ENCODE results near the gene CDC123.
A peak's percentile ranks its signal among the peaks of the same experiment; 100 is the strongest.
"Not testable (repeated sequence)": the region's sequence is repeated elsewhere in the genome, so short reads cannot be mapped to it uniquely, and the experiment has no call there.

CDC123 gene

DNA sequence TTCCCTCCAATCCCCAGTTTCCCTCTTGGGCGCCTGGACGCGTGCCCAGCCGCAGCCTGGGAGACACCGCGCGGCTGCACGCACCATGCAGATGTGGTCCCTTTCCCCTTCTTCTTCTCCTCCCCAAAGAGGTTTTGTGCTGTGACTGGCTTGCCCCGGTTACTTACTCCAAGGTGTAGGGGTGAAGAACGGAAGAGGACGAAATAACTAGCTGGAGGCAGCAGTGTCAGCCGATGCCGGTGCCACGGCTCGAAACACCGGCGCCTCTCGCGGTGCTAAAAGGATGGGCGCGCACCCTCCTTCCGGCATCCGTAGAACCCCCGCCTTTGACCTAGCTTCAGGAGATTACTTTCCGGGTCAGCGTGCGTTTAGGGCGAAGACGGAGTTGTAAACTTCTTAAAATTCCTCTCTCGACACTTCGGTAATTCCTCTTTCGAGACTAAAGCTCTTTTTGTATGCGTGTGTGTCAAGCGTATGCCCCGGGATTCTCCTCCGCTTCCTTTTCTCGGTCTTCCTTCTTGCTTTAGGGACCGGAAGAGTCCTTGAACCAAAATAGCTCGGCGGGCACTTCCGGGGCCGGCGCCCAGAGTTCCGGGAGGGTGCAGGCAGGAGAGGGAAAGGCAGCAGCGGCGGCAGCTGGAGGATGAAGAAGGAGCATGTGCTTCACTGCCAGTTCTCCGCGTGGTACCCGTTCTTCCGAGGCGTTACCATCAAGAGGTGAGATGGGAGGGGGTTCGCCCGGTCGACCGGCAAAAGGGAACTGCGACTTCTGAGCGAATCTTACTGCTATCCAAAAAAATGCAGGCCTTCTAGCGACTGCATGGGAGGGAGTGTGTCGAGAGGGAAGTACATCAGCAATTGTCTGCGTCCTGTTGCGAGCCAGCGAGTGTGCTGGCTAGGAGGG, at the start of gene CDC123, which contains the start of gene NUDT5:
Gene CDC123, plus strand, starts transcription at position 586 of the 904 bp plus-strand sequence. Its CDS starts 58 bp downstream, at position 644.
Gene NUDT5, minus strand, starts transcription at position 289 of the 904 bp plus-strand sequence. CDS start 9,600 bp downstream, outside the sequence.
- DNase-seq (ENCODE audit: low read depth): peak; percentile 70

DNA sequence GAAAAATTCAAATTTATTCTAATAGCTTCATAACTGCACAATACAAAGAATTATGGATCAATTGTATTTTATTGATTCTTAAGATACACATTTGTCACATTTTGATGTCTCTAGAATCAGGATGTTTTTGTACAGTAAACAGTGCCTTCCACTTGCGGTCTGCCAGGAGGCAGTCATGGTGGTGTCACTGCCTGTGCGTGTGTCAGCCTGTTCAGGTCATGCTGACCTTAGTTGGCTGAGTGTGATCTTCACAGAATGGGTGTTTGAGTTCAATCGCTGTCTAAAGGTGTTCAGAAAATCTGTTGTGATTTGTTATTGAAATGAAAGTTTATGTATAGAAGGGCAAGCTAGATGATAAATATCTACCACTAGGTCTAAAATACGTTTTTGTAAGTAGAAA, 45.8 kb upstream of the CDC123 start:
- DNase-seq (ENCODE audit: low read depth): no peak

DNA sequence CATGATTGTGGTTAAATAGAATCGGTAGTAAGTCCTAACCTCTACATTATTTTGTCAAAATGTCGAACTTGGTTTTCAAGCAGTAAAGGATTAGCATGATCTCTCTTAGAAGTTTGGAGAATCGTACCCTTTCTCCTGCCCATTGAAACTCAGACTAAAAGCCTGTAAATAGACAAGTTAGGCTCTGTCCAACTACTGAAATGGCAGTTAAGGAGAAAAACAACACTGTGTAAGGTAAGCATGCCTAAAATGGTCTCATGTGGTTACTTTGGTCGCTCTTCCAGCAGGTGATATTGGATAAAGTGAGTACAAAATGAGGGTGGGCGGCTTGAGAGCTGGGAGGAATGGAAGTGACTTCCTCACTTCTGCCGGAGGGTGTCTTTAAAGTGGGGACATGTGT, 41.5 kb upstream of the CDC123 start:
- DNase-seq (ENCODE audit: low read depth): no peak

DNA sequence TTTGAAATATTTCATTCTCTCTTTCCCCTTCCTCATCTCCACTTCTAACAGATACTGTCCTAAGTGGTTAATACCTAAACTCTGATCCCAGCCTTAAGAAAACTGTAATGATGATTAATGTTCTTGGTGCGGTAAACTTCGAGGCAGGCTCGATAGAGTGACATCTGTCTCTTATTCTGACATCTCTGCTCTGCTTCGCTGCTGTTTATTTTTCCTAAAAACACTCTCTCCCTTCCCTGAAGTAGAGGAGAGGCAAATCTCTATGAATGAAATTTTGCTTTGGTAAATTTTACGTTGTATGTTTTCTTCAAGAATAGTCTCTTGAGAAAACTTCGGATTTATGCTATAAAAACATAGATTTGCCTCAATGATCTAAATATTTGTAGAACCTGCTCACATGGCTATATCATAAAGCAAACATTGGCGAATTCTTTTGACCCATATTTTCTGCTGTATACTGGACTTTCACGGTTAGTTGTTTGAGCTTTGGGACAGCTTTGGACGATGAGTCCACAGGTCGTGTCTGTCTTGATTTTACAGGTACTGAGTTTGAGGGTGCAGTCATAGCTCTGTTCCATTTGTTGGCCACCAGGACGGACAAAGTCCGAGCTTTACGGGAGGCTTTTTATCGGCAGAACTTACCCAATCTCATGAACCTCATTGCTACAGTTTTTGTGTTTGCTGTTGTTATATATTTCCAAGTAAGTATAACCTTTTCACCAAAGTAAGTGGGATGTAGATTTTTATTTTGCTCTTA, 39.4 kb upstream of the CDC123 start:
- no peak for DNase-seq (ENCODE audit: low read depth)

GRCh38 chr10:12158111-12158510, 37.9 kb upstream of the CDC123 start:
- no peak for DNase-seq (ENCODE audit: low read depth)

- no peak for DNase-seq (ENCODE audit: low read depth)
Measured at GRCh38 chr10:12160664-12161063, 35.3 kb upstream of the CDC123 start.

DNA sequence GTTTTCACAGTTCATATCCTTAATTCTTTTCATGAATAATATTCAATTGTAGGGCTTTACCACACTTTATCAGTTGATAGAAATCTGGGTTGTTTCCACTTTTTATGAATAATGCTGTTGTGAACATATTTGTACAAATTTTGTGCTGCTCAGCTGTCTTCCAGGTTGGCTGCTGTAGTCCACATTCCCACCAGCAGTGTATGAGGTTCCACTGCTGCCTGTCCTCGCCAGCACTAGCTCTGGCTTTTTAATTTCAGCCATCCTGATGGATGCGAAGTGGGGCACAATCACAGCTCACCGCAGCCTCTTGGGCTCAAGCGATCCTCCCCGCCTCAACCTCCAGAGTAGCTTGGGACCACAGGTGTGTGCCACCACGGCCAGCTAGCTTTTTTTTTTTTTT, 33.1 kb upstream of the CDC123 start:
- DNase-seq (ENCODE audit: low read depth): no peak

GRCh38 chr10:12164085-12164484, 31.9 kb upstream of the CDC123 start:
- DNase-seq (ENCODE audit: low read depth): no peak

DNA sequence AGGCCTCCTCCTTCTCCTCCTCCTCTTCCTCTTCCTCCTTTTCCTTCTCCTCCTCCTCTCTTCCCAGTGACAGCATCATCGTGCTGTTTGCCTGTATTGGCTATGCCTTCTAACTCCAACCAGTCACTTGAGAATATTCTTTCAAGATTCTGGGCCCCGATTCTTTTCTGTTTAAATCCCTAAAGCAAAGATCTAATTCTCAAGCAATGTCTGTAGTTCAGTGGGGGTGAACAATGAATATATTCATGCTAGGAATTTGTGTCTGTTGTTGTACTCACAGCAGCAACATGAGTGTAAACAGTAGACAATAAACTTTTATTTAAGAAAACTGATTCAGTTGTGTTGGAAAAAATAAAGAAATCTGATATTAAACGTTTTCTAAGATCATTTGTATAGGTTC, 31.0 kb upstream of the CDC123 start:
- no peak for DNase-seq (ENCODE audit: low read depth)

DNA sequence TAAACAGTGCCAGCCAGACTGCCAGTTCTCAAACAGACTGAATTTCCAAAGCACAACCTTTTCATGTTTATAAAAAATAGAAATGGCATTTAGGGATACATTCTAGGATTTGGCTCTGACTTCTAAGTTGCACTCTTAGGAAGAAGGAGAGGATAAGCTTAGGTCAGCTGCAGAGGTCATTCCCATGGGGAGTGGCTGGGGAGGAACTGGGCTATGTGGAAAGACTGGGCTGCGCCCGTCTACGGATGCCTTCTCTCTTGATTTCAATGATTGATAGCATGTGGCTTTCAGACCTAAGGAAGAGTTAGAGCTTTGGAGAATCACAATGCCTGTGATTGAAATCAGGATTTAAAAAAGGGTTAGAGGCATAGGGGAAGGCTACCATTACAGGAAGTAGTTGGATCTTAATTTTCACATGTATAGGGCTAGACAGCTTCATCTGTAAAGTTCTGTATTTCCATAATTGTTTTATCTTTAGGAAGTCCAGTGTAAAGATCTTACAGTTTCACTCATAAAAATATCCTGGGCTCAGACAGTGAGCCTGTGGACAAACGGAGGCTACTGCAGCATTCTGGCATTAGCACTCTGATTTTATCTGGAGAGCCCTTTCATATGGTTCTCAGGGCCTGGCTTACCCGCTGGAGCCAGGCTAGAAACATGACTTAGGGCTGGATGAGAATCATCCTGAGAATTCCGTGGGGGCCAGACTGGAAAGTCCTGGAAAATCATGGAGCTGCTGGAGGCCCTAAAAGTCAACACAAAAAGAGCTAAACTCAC, 29.8 kb upstream of the CDC123 start:
- DNase-seq (ENCODE audit: low read depth): no peak

DNA sequence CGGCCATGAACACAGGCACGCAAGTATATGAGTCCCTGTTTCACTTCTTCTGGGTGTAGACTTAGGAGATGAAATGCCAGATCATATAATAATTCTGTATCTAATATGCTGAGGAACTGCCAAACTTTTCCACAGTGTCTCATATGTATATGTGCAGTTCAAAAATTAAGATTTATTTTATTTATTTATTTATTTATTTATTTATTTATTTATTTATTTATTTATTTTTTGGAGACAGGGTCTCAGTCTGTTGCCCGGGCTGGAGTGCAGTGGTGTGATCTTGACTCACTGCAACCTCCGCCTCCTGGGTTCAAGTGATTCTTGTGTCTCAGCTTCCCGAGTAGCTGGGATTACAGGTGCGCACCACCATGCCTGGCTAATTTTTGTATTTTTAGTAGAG, 24.5 kb upstream of the CDC123 start:
- DNase-seq (ENCODE audit: low read depth): not testable (repeated sequence)

DNA sequence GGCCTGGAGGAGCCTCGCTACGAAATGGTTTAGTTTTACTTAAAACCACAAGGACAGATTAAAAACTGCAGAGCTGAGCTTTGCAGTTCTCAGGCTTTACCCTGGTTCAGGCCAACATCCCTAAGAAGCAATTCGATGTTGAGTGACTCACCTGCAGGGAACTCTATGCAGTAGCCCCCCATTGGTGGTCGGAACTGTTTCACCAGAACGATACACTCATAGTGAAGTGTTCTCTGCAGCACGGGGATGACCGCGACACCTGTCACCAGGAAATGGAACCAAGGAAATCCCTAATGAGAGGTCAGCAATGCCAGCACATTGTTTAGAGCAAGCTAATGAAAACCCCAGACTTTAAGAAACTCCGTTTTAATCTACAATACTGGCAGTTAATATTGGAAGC, 18.3 kb upstream of the CDC123 start:
- DNase-seq (ENCODE audit: low read depth): no peak

- no peak for DNase-seq (ENCODE audit: low read depth)
Measured at GRCh38 chr10:12179606-12180170, 16.3 kb upstream of the CDC123 start.

- DNase-seq (ENCODE audit: low read depth): no peak
Measured at GRCh38 chr10:12180221-12180974, 15.6 kb upstream of the CDC123 start.

GRCh38 chr10:12181065-12181775, 14.8 kb upstream of the CDC123 start:
- peak; percentile 21 for DNase-seq (ENCODE audit: low read depth)

DNA sequence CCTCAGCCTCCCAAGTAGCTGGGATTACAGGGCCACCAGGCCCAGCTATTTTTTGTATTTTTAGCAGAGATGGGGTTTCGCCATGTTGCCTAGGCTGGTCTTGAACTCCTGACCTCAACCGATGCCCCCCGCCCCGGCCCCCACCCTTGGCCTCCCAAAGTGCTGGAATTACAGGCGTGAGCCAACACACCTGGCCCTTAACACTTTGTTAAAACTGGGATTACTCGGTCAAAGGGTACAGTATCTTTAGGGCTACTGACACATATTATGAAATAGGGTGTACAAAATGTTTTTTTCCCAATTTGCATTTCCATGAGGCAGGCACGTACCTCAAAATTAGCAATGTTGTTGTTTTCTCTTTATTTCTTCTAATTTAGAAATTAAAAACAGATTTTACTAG, 11.8 kb upstream of the CDC123 start:
- DNase-seq (ENCODE audit: low read depth): no peak

DNA sequence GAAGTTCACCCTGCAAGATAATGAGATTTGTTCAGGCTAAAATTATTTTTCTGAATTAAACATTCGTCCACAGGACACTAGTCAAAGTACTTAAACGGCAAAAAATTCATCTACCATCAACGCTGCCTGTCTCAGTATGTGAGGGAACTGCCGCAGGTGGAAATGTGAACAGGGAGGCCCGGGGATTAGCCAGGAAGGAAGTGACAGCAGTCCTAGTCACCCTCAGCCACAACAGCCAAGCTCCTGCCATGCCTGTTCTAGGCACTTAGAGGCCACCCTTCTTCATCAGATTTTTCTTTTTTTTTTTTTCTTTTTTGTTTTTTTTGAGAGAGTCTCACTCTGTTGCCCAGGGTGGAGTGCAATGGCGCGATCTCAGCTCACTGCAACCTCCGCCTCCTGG, 9.7 kb upstream of the CDC123 start:
- no peak for DNase-seq (ENCODE audit: low read depth)

- no peak for DNase-seq (ENCODE audit: low read depth)
Measured at GRCh38 chr10:12187321-12187905, 8.6 kb upstream of the CDC123 start.

- no peak for DNase-seq (ENCODE audit: low read depth)
Measured at GRCh38 chr10:12188656-12189055, 7.3 kb upstream of the CDC123 start.

GRCh38 chr10:12189426-12189825, 6.6 kb upstream of the CDC123 start:
- DNase-seq (ENCODE audit: low read depth): no peak

Measured in stimulated activated CD8-positive, alpha-beta memory T cell treated with anti-CD3 and anti-CD28 coated beads, Interleukin-15, amount 100 ng/mL, for 24 hours (primary cell).